Measurements from ENCODE around the gene SBF1. TPM values are rescaled to one million over a fixed set of nuclear protein-coding genes. Genes with fewer than 3 reads are reported as not detected.

SBF1 gene
- polyA plus RNA-seq, 1 donor from 2014 or later = 58.9 TPM

- no peaks in the 10 kb centered on the region for H3K79me2 ChIP-seq (replicated peaks; ENCODE audit: insufficient read depth, low read length)
These were observed 13.3 kb upstream of the SBF1 start for GRCh38 chr22:50488006-50488677.

More at GRCh38 chr22:50488006-50488677, 13.3 kb upstream of the SBF1 start:
- TF ChIP-seq POLR2AphosphoS5 (IDR thresholded peaks at IDR 0.05) = no peak
- no peak for TF ChIP-seq RAD21 (conservative IDR thresholded peaks at IDR 0.05)
- TF ChIP-seq TAF1 (IDR thresholded peaks at IDR 0.05; ENCODE audit: low read depth) = no peak
- no peak for TF ChIP-seq MXI1 (conservative IDR thresholded peaks at IDR 0.05; ENCODE audit: poor library complexity, severe bottlenecking)
- TF ChIP-seq EZH2 (IDR thresholded peaks at IDR 0.05; ENCODE audit: borderline replicate concordance, insufficient read depth, low read length, poor library complexity, severe bottlenecking) = no peak
- TF ChIP-seq SMC3 (conservative IDR thresholded peaks at IDR 0.05; ENCODE audit: poor library complexity) = no peak
- TF ChIP-seq EP300 (conservative IDR thresholded peaks at IDR 0.05; ENCODE audit: poor library complexity, severe bottlenecking) = no peak
- TF ChIP-seq REST (IDR thresholded peaks at IDR 0.05; ENCODE audit: borderline replicate concordance) = no peak
- no peak for TF ChIP-seq CTCF (IDR thresholded peaks at IDR 0.05; ENCODE audit: poor library complexity, severe bottlenecking)
- H3K36me3 ChIP-seq (ENCODE audit: insufficient read depth, low read length) = no peaks in the 10 kb centered on the region
- H3K27me3 ChIP-seq (ENCODE audit: insufficient read depth, low read depth, low read length) = no peaks in the 10 kb centered on the region
- H3K27ac ChIP-seq (ENCODE audit: low read length) = no peak overlapping the region
- no peaks in the 10 kb centered on the region for H3K9me2 ChIP-seq (ENCODE audit: insufficient read depth, low read length)
- H3F3A ChIP-seq (ENCODE audit: insufficient read depth, low read length, poor library complexity, severe bottlenecking) = no peaks in the 10 kb centered on the region
- no peaks in the 10 kb centered on the region for H4K20me1 ChIP-seq (ENCODE audit: insufficient read depth)
- no peak overlapping the region for H3K4me2 ChIP-seq (ENCODE audit: low read length)
- H3K9ac ChIP-seq (ENCODE audit: low read length) = no peak overlapping the region
- H3K4me3 ChIP-seq (ENCODE audit: low read length) = no peak overlapping the region
- H2AFZ ChIP-seq (ENCODE audit: low read depth, low read length) = no peak overlapping the region
- no peaks in the 10 kb centered on the region for H3K9me3 ChIP-seq (ENCODE audit: low read length)
